Stimulated activated CD4-positive, alpha-beta T cell treated with anti-CD3 and anti-CD28 coated beads, TNF-alpha, amount 100 ng/mL, for 48 hours (primary cell): Measurements from ENCODE around the gene COL20A1.
"Not testable (repeated sequence)": the region's sequence is repeated elsewhere in the genome, so short reads cannot be mapped to it uniquely, and the experiment has no call there.

Source experiments
- DNase-seq, 3 donors: peaks; one replicate each; pipeline ENCODE4 v3.0.0-alpha.2; 2020; ENCODE audit warnings: low read depth in 3 of 3

COL20A1 gene

DNA sequence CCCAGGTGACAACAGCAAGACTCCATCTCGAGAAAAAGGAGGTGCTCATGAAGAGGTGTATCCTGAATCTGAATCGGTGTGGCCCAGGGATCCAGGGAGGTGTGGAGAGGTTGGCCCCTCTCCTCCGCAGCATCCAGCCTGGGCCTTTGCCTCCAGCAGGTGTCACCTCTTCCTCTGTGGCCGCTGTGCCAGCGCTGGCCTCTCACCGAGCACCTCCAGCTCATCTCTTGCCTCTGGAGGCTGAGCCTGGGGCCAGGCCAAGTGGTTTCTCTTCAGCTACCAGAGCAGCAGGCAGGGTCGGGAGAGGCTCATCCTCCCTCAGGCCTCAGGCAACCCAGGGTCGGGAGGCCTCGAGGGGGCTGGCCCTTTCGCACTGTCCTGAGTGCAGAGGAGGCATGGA is 1.2 kb upstream of the COL20A1 start:
- no peak for DNase-seq

DNA sequence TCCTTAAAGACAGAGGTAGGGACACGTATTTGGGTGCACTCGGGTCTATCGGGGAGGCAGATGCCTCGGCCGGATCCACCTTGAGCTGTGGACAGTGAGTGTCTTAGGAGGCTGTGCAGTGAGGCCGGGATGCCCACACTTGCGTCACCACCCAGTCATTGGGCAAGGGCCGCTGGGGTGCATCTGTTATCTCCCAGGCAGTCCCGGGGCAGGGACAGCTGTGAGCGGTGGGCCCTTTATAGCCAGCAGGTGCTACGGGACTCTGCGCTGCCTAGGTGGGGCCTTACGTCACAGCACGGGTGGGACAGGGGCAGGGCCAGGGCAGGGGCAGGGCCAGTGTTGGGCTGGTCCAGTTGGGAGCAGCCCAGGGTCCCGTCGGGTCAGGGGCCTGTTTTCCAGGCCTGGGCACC is 689 bp upstream of the COL20A1 start:
- no peak for DNase-seq

- DNase-seq = no peak
These were observed 470 bp downstream of the COL20A1 start for GRCh38 chr20:63293456-63293855.

GRCh38 chr20:63293871-63294535 is 1.0 kb downstream of the COL20A1 start:
- DNase-seq = no peak

DNA sequence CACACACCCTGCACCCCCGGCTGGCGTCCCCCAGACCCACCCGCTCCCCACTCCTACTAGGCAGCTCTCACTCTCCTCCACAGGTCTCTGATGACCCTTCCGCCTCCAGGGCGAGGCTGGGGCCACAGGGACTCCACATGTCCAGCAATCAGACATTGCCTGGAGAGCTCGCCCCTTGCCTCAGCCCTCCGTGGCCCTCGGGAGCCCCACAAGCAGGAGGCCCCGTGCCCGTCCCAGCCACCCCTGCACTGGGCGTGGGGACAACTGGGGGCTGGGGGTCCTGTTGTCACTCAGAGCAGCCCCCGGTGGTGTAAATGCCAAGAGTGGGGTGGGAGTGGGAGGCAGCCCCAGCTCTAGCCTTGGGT is 1.5 kb downstream of the COL20A1 start:
- DNase-seq = no peak

DNA sequence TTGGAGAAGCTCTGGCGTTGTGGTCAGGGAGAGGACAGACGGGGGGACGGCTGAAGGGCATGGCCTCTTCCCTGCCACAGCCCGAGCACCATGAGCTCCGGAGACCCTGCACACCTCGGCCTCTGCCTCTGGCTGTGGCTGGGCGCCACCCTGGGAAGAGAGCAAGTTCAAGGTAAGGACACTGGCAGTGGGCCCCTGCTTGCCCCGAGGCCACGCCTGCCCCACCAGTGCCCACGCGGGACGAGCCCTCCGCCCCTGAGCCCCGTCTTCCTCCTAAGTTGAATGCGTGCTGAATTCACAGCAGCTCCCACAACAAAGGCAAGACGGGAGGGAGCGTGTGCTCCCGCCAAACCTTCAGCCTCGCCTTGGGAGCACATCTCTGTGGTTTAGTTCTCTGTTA is 2.0 kb downstream of the COL20A1 start:
- no peak for DNase-seq

GRCh38 chr20:63295422-63295821 is 2.4 kb downstream of the COL20A1 start:
- no peak for DNase-seq

DNA sequence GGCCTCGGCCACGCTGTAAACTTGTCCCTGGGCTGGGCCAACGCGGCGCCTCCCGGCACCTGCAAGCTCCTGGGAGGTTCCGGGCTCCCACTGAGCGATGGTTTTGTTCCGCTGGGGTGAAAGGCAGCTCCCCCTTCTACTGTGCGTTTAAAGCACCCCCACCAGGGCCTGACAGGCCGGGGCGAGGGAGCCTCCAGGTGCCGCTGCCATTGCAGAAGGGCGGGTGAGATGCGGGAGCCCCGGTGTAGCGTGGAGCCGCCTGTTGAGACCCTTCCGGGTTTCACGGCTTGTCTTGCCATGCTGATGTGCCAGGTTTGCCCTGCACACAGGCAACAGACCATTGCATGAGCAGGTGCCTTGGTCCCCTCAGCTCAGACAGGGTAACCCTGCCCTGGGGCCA is 2.9 kb downstream of the COL20A1 start:
- no peak for DNase-seq

- DNase-seq = no peak
These were observed 3.7 kb downstream of the COL20A1 start for GRCh38 chr20:63296531-63297299.

DNA sequence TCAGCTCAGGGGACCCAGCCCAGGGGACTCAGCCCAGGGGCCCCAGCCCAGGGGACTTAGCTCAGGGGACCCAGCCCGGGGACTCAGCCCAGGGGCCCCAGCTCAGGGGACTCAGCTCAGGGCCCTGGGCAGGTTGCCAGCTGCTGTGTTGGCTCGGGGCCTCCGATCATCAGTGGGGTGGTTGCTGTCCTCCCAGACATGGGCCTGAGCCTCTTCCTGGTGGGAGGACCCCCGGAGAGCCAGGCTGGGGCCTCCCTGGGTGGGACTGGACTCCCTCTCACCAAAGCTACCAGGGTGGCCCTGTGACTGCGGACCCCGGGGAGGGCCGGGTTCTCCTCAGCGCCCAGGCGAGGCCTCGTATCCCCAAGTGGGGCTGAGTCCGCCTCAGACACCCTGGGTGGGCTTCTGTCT is 4.4 kb downstream of the COL20A1 start:
- DNase-seq = no peak

DNA sequence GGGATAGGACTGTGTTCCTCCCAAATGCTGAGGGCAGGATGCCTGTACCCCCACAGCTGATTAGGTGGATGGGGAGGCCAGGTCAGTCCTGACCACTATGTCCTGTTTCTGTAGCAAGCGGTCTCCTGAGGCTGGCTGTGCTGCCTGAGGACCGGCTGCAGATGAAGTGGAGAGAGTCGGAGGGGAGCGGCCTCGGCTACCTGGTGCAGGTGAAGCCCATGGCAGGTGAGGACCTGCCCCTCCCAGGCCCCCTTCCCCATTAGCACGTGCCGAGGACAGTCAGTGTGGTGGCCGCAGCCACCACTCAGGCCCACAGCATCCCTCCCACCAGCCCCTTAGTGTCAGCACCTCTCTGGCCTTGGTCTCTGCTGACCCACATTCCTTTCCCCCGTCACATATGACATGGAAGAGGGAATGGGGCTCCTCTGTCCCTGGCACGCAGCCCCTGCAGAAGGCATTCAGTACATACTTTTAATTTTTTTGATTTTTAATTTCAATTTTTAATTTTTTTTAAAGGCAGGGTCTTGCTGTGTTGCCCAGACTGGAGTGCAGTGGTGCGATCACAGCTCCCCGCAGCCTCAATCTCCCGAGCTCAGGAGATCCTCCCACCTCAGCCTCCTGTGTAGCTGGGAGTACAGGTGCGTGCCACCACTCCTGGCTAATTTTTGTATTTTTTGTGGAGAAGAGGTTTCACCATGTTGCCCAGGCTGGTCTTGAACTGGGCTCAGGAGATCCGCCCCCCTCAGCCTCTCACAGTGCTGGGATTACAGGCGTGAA is 5.0 kb downstream of the COL20A1 start:
- DNase-seq = no peak

DNA sequence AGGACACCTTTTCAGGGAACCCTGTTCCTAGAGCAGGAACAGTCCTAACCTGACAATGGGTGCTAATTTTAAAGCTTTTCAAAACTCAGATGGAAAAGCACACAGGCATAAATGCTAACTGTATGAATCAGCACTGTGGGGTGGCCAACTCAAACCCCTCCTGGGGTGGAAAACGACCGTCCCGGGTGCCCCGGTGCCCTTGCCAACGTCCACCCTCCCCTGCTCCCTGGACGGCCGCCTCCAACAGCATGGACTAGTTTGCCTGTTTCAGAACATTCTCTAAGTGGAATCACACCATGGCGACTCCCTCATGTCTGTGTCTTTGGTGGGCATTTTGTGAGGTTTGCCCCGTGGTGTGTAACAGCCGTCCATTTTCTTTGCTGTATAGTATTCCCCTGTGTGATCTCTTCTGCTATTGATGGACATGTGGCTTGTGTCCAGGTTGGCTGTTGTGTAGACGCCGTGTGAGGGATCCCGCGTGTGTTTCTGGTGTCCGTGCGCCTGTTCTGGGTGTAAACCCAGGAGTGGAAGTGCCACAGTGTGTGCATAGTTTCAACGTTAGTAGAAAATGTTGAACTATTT is 5.8 kb downstream of the COL20A1 start:
- no peak for DNase-seq

GRCh38 chr20:63301671-63302070 is 8.7 kb downstream of the COL20A1 start:
- DNase-seq = no peak

GRCh38 chr20:63303095-63303666 is 10.2 kb downstream of the COL20A1 start:
- no peak for DNase-seq

GRCh38 chr20:63305393-63305792 is 12.4 kb downstream of the COL20A1 start:
- DNase-seq = no peak

DNA sequence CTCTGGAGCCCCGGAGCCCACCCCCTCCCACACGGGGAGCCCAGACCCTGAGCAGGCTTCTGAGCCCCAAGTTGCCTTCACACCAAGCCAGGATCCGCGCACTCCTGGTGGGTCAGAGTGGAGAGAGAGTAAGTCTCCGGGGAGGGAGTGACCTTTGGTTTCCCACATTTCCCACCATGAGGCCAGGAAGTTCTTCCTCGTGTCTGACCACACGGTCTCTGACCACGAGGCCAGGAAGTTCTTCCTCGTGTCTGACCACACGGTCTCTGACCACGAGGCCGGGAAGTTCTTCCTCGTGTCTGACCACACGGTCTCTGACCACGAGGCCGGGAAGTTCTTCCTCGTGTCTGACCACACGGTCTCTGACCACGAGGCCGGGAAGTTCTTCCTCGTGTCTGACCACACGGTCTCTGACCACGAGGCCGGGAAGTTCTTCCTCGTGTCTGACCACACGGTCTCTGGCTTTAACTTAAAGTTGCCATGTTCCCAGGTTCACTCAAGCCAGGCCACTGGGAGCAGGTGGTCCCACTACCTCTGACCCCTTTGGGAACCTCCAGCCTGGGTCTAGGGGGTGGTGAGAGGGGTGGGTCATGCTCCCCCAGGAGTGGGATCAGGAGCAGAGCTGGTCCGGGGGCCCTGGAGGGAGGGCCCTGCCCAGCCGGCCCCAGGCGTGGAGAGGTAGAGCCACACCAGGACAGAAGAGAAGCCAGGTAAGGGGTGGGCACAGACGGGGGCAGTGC is 13.1 kb downstream of the COL20A1 start:
- not testable (repeated sequence) for DNase-seq

- DNase-seq = no peak
These were observed 13.9 kb downstream of the COL20A1 start for GRCh38 chr20:63306673-63307537.

DNA sequence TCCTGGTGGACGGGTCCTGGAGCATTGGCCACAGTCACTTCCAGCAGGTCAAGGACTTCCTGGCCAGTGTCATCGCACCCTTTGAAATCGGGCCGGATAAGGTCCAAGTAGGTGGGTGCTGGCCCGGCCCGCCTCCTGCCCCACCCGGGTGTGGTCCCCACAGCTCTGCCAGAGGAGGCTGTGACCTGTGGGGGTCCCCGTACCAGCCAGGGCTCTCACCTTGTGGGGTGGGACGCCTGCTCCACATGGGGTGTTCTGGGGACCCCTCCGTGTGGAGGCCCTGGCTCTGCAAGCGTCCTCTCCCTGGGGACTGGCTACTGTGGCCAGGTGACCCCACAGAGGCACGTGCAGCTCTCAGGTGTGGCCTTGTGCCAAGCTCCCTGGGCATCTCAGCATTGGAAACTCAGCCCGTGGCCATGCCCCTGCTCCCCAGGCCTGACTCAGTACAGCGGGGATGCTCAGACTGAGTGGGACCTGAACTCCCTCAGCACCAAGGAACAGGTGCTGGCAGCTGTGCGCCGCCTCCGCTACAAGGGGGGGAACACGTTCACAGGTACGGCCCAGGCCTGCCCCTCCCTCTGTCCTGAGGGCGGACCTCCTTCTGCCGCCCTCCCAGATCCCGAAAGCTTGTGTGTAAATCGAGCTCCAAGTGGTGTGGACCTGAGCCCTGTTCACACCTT is 14.7 kb downstream of the COL20A1 start:
- DNase-seq = no peak

GRCh38 chr20:63308218-63308911 is 15.4 kb downstream of the COL20A1 start:
- DNase-seq = no peak
